Measurements from ENCODE around the gene FTSJ3. TPM values are rescaled to one million over a fixed set of nuclear protein-coding genes. Genes with fewer than 3 reads are reported as not detected.
A peak's percentile ranks its signal among the peaks of the same experiment; 100 is the strongest.

The FTSJ3 gene
- total RNA-seq, 1 donor from 2014 or later, result 42.0 TPM

DNA sequence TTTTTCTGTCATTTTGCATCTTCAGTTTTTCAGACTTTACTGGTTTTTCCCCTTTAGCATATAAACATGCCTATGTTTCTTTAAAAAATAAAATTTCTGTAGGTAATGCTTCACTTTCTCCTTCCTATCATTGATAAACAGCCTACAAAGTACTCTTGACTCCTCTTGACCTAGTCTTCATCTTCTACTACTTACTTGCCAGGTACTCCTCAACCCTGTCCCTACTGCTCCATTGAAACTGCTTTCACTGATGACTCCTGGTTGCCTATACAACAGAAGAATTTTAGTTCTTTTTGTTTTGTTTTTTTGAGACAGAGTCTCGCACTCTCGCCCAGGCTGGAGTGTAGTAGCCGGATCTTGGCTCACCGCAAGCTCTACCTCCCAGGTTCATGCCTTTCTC lies 46.5 kb downstream of the FTSJ3 start:
- no peak overlapping the region for H3K4me3 Mint-ChIP-seq (ENCODE audit: unreplicated experiment)
- DNase-seq, result no peak
- peaks cover 12% of the 10 kb centered on the region for H3K4me1 Mint-ChIP-seq (ENCODE audit: low read depth, unreplicated experiment)
- H3K36me3 Mint-ChIP-seq (ENCODE audit: unreplicated experiment), result no peaks in the 10 kb centered on the region
- TF ChIP-seq, protein P1, sequence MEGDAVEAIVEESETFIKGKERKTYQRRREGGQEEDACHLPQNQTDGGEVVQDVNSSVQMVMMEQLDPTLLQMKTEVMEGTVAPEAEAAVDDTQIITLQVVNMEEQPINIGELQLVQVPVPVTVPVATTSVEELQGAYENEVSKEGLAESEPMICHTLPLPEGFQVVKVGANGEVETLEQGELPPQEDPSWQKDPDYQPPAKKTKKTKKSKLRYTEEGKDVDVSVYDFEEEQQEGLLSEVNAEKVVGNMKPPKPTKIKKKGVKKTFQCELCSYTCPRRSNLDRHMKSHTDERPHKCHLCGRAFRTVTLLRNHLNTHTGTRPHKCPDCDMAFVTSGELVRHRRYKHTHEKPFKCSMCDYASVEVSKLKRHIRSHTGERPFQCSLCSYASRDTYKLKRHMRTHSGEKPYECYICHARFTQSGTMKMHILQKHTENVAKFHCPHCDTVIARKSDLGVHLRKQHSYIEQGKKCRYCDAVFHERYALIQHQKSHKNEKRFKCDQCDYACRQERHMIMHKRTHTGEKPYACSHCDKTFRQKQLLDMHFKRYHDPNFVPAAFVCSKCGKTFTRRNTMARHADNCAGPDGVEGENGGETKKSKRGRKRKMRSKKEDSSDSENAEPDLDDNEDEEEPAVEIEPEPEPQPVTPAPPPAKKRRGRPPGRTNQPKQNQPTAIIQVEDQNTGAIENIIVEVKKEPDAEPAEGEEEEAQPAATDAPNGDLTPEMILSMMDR (IDR thresholded peaks at IDR 0.05; ENCODE audit: partially characterized antibody, unreplicated experiment), result no peak
- H3K27ac Mint-ChIP-seq (ENCODE audit: unreplicated experiment), result peak overlapping the region; percentile 11
- no peaks in the 10 kb centered on the region for H3K9me3 Mint-ChIP-seq (ENCODE audit: unreplicated experiment)
- H3K27me3 Mint-ChIP-seq (ENCODE audit: unreplicated experiment), result no peaks in the 10 kb centered on the region

DNA sequence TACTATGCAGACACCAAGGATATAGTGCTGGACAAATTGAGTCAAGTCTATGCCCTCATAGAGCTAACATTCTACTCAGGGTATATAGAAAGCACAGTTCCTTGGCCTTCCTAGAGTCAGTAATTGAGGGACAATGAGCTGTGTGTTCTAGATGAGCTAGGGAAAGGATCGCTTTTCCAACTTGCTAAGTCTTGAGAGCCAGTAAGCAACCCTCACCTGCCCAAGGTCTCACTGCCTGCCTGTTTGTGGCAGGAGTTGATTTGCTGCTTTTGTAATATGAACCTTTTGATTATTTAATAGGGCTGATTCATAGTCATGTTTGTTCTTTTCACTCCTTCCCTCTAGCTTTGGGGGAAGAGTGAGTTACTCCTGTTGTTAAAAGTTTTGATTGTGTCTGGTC lies 47.0 kb downstream of the FTSJ3 start:
- no peak overlapping the region for H3K27ac Mint-ChIP-seq (ENCODE audit: unreplicated experiment)
- TF ChIP-seq, protein P1 (IDR thresholded peaks at IDR 0.05; ENCODE audit: partially characterized antibody, unreplicated experiment), result no peak
- no peaks in the 10 kb centered on the region for H3K27me3 Mint-ChIP-seq (ENCODE audit: unreplicated experiment)
- DNase-seq, result no peak
- H3K4me3 Mint-ChIP-seq (ENCODE audit: unreplicated experiment), result no peak overlapping the region
- H3K4me1 Mint-ChIP-seq (ENCODE audit: low read depth, unreplicated experiment), result peaks cover 14% of the 10 kb centered on the region
- H3K36me3 Mint-ChIP-seq (ENCODE audit: unreplicated experiment), result no peaks in the 10 kb centered on the region
- no peaks in the 10 kb centered on the region for H3K9me3 Mint-ChIP-seq (ENCODE audit: unreplicated experiment)

DNA sequence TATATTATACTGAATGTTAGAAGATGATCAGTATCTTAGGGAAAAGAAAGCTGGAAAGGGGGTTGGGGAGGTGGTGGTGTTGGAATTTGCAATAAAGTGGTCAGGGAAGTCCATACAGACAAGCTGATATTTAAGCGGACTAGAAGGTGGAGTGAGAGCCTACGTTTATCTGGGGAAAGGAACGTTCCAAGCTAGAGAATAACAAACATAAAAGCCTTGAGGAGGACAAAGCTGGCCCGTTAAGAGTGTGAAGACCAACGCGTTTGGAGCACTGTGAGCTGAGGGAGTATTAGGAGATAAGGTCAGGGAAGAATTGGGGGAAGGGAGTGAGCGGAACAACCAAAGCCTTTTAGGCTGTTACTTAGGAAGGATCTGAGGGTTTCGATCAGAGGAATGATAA lies 52.0 kb downstream of the FTSJ3 start:
- TF ChIP-seq, protein P1 (IDR thresholded peaks at IDR 0.05; ENCODE audit: partially characterized antibody, unreplicated experiment), result no peak
- no peak for DNase-seq

DNA sequence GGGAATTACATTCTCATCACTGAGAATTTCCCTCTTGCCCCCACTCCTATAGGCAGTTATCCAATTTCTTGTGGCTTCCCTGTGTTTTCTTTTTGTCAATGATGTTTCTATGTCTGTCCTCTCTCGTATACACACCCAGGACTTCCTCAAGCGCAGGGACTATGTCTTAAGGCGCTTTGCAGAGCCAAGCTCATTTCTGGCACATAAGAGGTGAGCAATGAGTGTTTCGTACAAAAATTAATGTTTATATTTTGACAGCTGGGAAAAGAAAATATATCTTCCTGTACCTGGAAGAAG lies 52.5 kb downstream of the FTSJ3 start:
- H3K27ac Mint-ChIP-seq (ENCODE audit: unreplicated experiment), result peak overlapping the region; percentile 99
- no peak for DNase-seq
- H3K27me3 Mint-ChIP-seq (ENCODE audit: unreplicated experiment), result peaks cover 13% of the 10 kb centered on the region
- H3K9me3 Mint-ChIP-seq (ENCODE audit: unreplicated experiment), result peaks cover 10% of the 10 kb centered on the region
- peak overlapping the region; percentile 98 for H3K4me3 Mint-ChIP-seq (ENCODE audit: unreplicated experiment)
- no peaks in the 10 kb centered on the region for H3K36me3 Mint-ChIP-seq (ENCODE audit: unreplicated experiment)
- TF ChIP-seq, protein P1 (IDR thresholded peaks at IDR 0.05; ENCODE audit: partially characterized antibody, unreplicated experiment), result no peak
- peaks cover 18% of the 10 kb centered on the region for H3K4me1 Mint-ChIP-seq (ENCODE audit: low read depth, unreplicated experiment)

More for the DNA sequence above, 52.0 kb downstream of the FTSJ3 start:
- H3K9me3 Mint-ChIP-seq (ENCODE audit: unreplicated experiment), result peaks cover 10% of the 10 kb centered on the region
- peak overlapping the region; percentile 98 for H3K4me3 Mint-ChIP-seq (ENCODE audit: unreplicated experiment)
- peaks cover 18% of the 10 kb centered on the region for H3K4me1 Mint-ChIP-seq (ENCODE audit: low read depth, unreplicated experiment)
- H3K27ac Mint-ChIP-seq (ENCODE audit: unreplicated experiment), result peak overlapping the region; percentile 99
- peaks cover 13% of the 10 kb centered on the region for H3K27me3 Mint-ChIP-seq (ENCODE audit: unreplicated experiment)
- no peaks in the 10 kb centered on the region for H3K36me3 Mint-ChIP-seq (ENCODE audit: unreplicated experiment)

DNA sequence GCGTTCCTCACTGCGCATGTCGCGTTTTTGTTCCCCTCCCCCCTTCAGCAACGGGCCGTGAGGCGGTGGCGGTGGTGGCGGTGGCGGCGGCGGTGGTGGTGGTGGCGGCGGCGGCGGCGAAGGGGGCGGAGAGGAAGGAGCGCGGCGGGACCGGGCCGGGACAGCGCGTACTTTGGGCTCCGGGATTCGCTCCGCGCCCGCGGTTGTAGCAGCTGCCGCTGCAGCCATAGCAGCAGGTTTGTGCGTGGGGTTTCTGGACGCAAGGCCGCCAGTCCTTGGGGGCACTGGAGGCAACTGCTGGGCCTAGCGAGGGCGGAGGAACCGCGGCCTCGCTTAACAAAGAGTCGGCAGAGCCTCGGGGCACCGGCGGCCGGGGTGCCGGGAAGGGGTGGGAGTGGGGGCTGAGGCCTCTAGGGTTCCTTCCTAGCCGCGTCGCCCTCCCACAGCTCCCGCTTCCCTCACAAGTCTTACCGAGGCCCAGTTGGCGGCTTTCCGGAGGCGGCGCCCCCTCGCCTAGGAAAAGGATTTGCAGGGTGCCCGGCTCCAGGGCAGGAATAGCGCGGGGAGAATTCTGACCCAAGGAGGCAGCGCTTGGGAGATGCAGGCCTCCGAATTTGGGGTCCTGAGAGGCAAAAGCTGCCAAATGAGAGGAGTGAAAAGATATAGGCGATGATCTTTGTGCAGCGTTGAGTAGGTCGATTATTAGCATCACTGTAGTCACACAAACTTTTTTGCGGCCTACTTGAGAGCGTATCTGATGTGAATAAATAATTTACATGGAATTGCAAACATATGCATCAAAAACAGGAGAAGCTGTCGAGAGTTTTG lies 53.1 kb downstream of the FTSJ3 start, which contains the start of gene DDX42:
Gene DDX42 (plus strand): TSS at position 30 of the 828 bp plus-strand sequence. CDS start 12,880 bp downstream, outside the sequence.
- peaks cover 10% of the 10 kb centered on the region for H3K9me3 Mint-ChIP-seq (ENCODE audit: unreplicated experiment)
- peak; percentile 92 for DNase-seq
- peaks cover 13% of the 10 kb centered on the region for H3K27me3 Mint-ChIP-seq (ENCODE audit: unreplicated experiment)
- H3K27ac Mint-ChIP-seq (ENCODE audit: unreplicated experiment), result peak within 1 kb of the TSS; percentile 99
- H3K4me1 Mint-ChIP-seq (ENCODE audit: low read depth, unreplicated experiment), result peaks cover 18% of the 10 kb centered on the region
- peak within 1 kb of the TSS; percentile 98 for H3K4me3 Mint-ChIP-seq (ENCODE audit: unreplicated experiment)
- TF ChIP-seq, protein P1 (IDR thresholded peaks at IDR 0.05; ENCODE audit: partially characterized antibody, unreplicated experiment), result no peak
- no peaks in the 10 kb centered on the region for H3K36me3 Mint-ChIP-seq (ENCODE audit: unreplicated experiment)

All from glutamatergic neuron (in vitro differentiated cells).